Measurements from ENCODE around the gene FAM114A1. TPM values are rescaled to one million over a fixed set of nuclear protein-coding genes. Genes with fewer than 3 reads are reported as not detected.

Gene FAM114A1
- total and polyA plus RNA-seq, 3 donors from 2014 or later, result 30.9 to 96.2 (median 76.5) TPM

DNA sequence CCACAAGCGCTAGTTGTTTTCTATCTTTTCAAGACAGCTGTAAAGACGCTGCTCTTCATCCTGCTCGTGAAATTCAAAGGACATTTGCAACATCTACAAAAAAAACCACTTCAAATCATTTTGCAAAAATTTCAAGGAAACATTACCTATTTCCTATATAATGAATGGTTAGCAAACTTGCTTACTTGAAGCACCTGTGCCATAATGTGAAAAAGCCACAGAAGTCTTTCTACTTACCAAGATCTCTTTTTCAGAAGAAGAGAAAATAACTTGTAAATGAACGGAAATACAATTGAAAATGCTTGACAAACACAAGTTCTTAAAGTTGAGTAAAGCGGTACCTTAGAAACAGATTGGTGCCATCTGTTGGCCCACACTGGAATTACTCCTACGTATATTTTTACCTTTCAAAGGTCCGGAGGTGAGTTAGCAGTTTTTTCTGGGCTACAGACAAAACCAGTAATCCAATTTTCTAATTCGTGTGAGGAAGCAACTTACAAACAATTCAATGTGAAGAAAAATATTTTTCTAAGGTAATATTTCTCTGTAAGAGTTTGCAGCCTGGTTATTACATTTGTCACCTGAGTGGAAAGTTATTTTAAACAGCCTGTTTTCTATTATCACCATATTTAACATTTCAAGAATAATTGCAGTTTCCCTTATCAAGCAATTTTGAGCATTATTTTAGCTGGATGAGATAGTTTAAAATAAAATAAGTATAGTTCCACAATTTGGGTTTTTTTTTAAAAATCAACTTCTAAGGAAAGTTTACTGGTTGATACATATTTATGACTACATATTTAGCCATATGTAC is 10.9 kb upstream of the FAM114A1 start, which contains the start of gene TLR6:
Gene TLR6 (minus strand): TSS at position 294 of the 814 bp plus-strand sequence. CDS start 27,344 bp downstream, outside the sequence.
- peak; percentile 73 for DNase-seq
- peak within 1 kb of the TSS in 1 of 2 donors; percentile 24 for H3K4me3 ChIP-seq
- H3K36me3 ChIP-seq (ENCODE audit: low read depth, missing control alignments), result no peaks in the 10 kb centered on the region
- 18 to 23% methylated on average over 8 of the region's 8 CpGs for WGBS, 2 donors
- no peaks in the 10 kb centered on the region for H3K9me3 ChIP-seq
- peak within 1 kb of the TSS in 1 of 2 donors; percentile 20 for H3K27ac ChIP-seq
- intact Hi-C loops (cut with DNase I; ENCODE audit: low total_unique reads), result no loop called here
- no peaks in the 10 kb centered on the region for H3K27me3 ChIP-seq
- no peaks in the 10 kb centered on the region for H3K4me1 ChIP-seq
- TF ChIP-seq, protein P1, sequence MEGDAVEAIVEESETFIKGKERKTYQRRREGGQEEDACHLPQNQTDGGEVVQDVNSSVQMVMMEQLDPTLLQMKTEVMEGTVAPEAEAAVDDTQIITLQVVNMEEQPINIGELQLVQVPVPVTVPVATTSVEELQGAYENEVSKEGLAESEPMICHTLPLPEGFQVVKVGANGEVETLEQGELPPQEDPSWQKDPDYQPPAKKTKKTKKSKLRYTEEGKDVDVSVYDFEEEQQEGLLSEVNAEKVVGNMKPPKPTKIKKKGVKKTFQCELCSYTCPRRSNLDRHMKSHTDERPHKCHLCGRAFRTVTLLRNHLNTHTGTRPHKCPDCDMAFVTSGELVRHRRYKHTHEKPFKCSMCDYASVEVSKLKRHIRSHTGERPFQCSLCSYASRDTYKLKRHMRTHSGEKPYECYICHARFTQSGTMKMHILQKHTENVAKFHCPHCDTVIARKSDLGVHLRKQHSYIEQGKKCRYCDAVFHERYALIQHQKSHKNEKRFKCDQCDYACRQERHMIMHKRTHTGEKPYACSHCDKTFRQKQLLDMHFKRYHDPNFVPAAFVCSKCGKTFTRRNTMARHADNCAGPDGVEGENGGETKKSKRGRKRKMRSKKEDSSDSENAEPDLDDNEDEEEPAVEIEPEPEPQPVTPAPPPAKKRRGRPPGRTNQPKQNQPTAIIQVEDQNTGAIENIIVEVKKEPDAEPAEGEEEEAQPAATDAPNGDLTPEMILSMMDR (IDR thresholded peaks at IDR 0.05), result peak; percentile 56 to 78 (median 68)
- TF ChIP-seq POLR2A (IDR thresholded peaks at IDR 0.05), result no peak

DNA sequence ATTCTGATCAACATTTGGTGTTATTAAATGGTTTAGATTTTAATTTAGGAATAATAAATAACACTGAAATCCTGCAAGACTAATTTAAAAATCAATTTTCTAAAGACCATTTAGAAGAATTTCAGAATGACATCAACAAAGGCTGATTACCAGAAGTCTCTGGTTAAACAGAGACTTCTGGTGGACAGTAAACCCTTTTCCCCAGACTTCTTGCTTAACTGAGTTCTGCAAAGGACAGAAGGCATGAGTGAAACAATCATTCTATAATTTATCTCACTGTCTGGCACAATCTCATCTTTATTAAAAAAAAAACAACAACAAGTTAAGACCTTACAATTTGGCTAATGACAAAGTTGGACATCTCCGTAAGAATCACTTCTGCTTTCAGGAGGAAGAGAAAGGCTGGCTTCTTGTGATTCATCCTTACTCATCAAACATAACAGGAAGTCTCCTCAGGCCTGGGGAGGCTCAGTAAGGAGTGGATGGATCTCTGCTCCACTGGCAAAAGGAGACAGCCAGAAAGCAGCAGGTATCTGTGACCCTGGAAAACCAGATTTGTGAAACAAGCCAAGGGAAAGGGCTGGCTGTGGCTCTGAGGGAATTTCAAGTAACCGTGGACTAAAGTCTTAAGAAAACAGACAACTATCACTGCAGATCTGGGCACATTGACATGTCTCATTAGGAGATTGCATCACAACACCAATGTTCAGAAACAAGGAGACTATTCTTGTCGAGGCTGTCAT is 10.1 kb upstream of the FAM114A1 start:
- no peak for TF ChIP-seq POLR2A (IDR thresholded peaks at IDR 0.05)
- TF ChIP-seq, protein P1 (IDR thresholded peaks at IDR 0.05), result no peak
- DNase-seq, result no peak

DNA sequence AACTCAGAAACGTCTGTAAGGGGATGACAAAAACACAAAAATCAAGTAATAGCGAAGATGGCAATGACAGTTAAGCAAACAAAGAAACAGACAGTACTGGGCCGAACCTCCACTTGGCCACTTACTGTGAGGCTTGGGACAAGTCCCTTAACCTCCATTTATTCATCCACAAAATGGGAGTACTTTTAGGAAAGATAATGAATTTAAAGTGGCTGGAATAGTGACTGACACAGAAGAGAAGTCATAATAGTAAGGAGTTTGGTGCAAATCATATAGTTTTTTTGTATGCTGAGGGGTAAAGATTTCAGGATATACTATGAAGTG is 9.5 kb upstream of the FAM114A1 start:
- H3K27ac ChIP-seq, result no peak overlapping the region
- H3K36me3 ChIP-seq (ENCODE audit: low read depth, missing control alignments), result no peaks in the 10 kb centered on the region
- no peak for DNase-seq
- H3K9me3 ChIP-seq, result no peaks in the 10 kb centered on the region
- 71 to 75% methylated on average over 3 of the region's 3 CpGs for WGBS, 2 donors
- no peak overlapping the region for H3K4me3 ChIP-seq
- intact Hi-C loops (cut with DNase I; ENCODE audit: low total_unique reads), result no loop called here
- no peaks in the 10 kb centered on the region for H3K4me1 ChIP-seq
- TF ChIP-seq POLR2A (IDR thresholded peaks at IDR 0.05), result no peak
- TF ChIP-seq, protein P1 (IDR thresholded peaks at IDR 0.05), result no peak
- H3K27me3 ChIP-seq, result no peaks in the 10 kb centered on the region

More for the DNA sequence above, 10.1 kb upstream of the FAM114A1 start:
- H3K9me3 ChIP-seq, result no peaks in the 10 kb centered on the region
- 61 to 71% methylated on average over 3 of the region's 3 CpGs for WGBS, 2 donors
- intact Hi-C loops (cut with DNase I; ENCODE audit: low total_unique reads), result no loop called here
- peak overlapping the region in 1 of 2 donors; percentile 20 for H3K27ac ChIP-seq
- no peaks in the 10 kb centered on the region for H3K36me3 ChIP-seq (ENCODE audit: low read depth, missing control alignments)
- no peaks in the 10 kb centered on the region for H3K4me1 ChIP-seq
- H3K27me3 ChIP-seq, result no peaks in the 10 kb centered on the region
- H3K4me3 ChIP-seq, result no peak overlapping the region

DNA sequence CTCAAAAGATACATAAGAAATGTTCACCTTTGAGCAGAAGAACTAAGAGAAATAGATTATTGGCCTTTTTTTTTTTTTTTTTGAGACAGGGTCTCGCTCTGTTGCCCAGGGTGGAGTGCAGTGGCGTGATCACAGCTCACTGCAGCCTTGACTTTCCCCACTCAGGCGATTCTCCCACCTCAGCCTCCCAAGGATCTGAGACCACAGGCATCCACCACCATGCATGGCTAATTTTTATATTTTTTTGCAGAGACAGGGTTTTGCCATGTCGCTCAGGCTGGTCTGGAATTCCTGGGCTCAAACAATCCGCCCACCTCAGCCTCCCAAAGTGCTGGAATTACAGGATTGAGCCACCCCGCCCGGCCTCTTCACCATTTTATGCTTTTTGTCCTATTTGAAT is 8.1 kb upstream of the FAM114A1 start:
- WGBS, 2 donors, result 94 to 97% methylated on average over 7 of the region's 7 CpGs
- Histone ChIP-seq H3K27me3 (no peaks in the 10 kb centered on the region), H3K4me3 (no peak overlapping the region), H3K36me3 (ENCODE audit: low read depth, missing control alignments) (no peaks in the 10 kb centered on the region), H3K9me3 (no peaks in the 10 kb centered on the region), H3K27ac (no peak overlapping the region), H3K4me1 (no peaks in the 10 kb centered on the region)
- DNase-seq, result no peak
- TF ChIP-seq, protein P1 (IDR thresholded peaks at IDR 0.05), result no peak
- TF ChIP-seq POLR2A (IDR thresholded peaks at IDR 0.05), result no peak
- intact Hi-C loops (cut with DNase I; ENCODE audit: low total_unique reads), result no loop called here

All from testis (tissue), 3 donors.